Kidney tubule cell (primary cell): Measurements from ENCODE around the gene ANGPTL7.
"Not testable (repeated sequence)": the region's sequence is repeated elsewhere in the genome, so short reads cannot be mapped to it uniquely, and the experiment has no call there.

Experiments
- DNase-seq: peaks from one replicate; pipeline ENCODE4 v3.0.0-alpha.2; 2018; ENCODE audit warnings: low spot score

The ANGPTL7 gene, protein sequence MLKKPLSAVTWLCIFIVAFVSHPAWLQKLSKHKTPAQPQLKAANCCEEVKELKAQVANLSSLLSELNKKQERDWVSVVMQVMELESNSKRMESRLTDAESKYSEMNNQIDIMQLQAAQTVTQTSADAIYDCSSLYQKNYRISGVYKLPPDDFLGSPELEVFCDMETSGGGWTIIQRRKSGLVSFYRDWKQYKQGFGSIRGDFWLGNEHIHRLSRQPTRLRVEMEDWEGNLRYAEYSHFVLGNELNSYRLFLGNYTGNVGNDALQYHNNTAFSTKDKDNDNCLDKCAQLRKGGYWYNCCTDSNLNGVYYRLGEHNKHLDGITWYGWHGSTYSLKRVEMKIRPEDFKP

DNA sequence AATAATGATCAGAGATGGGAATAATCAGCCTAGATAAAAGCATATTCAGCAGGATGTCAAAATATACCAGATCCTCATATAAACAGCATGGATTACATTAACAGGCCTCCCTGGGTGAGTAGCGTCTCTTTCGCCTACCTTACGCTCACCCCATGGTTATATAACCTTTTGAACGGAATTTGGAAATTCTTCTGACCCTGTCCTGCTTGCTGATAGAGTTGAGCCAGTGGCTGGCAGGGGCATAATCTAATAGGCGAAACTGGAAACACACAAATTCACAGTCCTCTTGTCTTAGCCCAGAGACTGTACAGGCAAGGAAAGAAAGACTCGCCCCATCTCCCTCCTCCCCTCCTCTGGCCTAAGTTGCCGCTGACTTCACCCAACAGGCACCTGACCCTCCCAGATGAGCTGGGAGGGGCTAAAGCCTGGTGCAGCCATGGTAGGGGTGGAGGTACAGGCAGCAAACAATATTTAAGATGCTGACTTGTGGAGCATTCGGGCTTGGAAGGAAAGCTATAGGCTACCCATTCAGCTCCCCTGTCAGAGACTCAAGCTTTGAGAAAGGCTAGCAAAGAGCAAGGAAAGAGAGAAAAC is at the start of gene ANGPTL7:
Gene ANGPTL7 (plus strand): TSS at position 498 of the 594 bp plus-strand sequence. CDS start 225 bp downstream, outside the sequence.
- no peak for DNase-seq

DNA sequence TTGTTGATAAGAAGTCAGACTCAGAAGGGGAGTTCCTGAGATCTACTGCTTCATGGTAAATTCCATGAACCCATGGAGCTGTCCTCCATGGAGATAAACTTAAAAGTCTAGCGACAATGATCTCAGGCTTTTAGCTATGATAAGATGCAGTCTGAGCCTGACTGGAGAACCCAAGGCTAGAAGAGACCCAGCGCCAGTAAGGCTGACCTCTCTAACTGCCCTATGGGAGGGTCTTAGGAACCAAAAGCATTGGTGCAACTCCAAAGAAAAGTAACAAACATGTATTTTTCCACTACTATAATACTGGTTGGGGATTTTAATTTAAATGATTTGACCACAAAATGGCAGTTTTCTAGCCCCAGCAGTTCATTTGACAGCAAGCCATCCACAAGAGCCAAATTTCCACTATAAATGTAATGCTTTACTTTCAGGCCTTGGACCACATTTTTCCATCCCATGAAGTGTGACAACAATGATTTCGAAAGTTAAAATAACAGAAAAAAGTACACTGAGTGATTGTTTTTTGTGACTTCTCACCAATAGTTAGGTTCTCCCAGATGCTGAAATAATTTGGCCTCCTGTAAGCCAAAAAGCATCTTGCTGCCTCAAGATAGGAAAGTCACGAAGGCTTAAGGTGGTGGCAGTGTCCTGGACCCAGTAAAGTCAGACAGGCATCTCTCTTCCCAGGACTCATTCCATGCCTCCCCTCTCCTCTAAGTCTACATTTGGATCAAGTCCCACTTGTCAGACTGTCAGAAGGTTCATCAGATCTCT is 46.4 kb upstream of the ANGPTL7 start:
- no peak for DNase-seq

DNA sequence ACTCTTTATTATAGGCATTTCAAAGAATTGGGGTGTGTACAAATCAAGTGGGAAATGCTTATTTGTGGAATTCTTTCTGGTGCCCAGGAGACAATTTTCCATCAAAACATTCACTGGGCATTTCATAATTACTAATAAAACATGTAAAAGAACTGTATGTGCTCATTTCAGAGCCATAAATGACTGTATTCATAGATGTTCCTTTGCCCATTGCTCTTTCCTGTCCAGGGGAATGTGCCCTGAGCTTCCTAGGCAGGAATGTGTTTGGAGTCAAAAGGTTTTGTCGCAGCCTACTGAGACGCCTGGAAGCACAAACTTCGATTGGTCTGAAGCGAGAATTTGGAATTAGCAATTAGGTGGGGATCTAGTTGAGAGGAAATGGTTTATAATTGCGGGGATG is 45.8 kb upstream of the ANGPTL7 start:
- DNase-seq = no peak

DNA sequence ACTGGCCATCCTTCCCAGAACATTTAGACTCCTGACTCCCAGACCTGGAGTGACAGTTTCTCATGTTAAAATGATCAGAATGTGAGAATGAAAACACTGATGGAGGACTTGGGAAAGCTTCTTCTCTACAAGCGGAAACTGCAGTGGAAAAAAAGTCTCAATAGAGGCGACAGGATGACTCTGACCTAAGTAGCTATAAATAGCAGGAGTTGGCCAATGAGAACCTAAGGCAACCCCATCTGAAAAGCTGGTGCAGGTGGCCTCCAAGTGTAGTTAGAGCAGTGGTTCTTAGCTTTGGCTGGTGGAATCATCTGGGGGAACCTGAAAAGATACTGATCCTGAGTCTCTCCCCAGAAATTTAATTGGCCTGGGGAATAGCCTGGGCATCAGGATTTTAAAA is 45.2 kb upstream of the ANGPTL7 start:
- DNase-seq = no peak

DNA sequence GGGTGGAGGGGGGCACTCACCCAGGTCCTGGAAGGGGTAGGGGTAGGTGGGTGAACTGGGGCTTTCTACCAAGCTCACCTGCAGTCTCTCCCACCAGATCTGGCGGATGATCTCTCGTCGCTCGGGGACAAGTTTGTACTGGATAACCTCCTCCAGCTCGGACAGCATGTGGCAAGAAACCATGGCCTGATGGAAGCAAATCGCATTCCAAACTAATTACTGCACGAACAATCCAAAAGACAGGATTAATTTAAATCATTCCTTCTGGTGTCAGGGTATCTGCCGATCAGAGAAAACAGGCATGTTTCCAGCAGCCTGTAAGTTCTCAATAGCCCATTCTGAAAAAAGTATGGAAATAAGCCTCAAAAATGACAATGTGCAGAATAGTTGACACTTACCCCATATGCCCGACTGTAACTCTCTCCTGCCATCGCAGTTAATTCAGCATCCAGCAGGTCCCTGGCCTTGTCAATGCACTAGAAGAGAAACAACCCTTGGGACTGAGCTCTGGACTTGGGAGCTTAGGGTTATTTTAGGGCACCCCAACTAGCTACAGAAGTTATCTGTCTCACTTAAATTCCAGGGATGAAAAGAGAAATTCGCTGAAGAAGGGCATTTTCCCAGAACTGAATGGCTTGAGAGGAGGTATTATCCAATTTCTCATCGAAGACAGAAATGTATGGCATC is 44.4 kb upstream of the ANGPTL7 start:
- no peak for DNase-seq

DNA sequence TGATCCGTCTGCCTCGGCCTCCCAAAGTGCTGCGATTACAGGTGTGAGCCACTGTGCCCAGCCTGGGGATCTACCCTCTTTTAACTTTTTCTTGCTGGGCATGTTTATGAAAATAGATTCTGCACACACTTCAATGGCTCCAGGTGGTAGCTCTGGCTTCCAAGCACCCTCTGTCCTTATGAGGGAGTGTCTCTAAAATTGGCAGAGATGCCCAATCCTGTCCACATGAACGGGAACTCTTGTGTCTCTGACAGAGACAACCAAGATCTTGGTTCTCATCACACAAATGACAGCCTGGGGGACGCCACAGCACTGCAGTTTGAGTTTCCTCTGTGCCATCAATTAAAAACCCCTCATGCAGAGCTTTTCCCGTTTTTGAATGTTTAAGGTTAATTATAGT is 43.4 kb upstream of the ANGPTL7 start:
- DNase-seq = no peak

DNA sequence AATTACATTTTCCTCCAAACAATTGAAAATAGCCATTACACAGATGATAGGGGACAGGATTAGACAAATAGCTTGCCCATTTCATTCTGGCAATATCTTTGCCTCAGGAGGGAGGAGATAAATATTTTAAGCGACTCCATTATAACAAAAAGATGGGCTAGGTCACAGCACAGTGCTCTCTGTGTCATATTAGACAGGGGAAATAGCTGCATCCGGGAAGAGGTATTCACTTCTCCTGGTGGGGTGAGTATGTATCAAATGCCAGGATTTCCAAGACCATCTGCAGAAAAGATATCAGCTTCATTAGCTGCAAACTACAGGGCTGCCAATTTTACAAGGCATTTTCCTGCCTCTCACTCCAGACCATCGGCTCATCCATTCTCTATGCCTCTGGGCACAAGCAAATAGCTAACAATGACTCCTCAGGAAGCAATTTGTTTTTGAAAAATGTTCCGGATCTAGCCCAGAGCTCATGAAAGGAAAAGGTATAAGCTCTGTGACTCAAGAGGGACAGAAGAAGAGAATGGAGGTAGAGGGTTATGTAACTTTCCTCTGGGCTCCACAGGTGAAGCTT is 41.9 kb upstream of the ANGPTL7 start:
- DNase-seq = no peak

DNA sequence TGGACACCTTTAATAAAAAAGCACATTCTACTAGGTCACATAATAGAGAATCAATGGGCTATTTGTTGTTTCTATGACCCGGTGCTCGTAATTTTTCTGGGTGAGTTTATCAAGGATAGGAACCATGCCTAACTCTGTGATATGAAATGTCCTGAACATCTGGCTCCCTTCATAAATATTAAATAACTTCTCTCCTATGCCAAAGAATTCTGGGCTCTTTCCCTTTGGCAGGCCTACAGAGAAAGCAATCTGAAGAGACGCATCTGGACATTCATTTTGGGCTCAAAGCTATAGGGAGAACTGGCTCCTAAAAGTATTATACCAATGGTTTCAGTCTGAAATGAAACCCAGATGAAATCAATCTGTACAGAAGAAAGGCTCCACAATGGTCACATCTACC is 38.8 kb upstream of the ANGPTL7 start:
- DNase-seq = no peak

DNA sequence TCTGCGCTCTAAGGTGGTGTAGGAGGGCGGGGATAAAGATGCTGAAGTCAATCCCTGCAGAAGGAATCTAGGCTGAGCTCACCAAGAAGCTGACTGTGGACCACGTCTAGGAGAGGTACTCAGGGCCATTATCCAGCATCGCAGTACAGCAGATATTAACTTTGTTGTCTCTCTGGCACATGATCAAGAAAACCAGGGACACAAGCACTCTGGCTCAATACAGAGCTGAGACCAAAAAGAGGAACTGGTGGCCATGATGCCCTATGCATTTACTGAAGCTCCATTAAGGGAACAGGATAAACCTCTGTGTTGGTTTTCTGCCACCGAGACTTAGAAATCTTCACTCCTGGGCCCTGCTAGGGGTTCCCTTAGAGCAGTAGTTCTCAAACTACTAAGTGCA is 38.0 kb upstream of the ANGPTL7 start:
- no peak for DNase-seq

DNA sequence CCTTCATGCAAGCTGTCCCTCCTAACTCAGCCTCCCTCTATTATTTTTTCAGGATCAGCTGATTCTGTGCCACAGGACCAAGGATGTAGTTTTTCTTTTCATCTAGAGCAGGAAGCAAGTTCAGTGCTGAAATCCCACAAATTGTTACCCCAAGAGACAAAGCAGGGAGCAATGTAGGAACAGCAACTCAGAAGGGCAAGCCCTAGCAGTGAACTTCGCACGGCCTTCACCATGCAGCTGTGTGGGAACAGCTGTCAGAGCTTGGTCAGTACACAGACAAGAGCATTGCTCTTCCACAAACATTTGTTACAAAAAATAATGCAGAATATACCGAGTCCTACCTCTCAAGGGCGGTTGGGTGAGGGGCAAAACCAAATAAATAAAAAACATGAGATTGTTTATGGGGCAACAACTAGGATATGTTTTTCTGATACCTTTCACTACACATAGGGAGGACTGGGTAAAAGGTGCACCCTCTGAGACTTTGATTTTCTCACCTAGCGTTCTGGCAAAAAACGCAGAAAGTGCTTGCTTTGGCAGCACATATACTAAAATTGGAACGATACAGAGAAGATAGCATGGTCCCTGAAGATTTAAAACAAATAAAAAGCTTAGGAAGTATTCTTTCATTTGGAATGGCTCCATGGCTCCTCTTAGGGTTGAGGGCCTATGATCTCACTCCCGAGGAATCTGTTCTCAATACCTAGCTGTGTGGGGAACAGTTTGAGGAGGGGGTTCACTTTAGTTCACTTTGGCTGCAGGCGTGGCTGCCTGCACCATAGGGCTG is 37.1 kb upstream of the ANGPTL7 start:
- no peak for DNase-seq

DNA sequence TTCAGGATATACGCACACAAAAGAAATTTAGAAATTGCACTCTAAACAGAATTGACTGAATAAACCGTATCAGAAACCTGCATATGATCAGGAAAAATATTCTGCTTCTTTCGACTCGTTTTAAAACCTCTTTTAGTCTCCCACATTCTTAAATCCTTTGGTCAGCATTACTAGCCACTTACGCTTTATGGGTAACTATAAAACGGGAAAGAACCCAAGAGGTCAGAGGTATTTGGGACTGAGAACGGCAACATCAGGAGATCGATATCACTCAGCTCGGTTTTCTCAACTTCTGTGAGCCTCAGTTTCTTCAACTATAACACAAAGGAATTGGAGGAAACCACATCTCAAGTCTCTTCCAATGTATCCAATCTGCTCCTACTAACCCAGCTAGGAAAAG is 36.4 kb upstream of the ANGPTL7 start:
- DNase-seq = no peak

DNA sequence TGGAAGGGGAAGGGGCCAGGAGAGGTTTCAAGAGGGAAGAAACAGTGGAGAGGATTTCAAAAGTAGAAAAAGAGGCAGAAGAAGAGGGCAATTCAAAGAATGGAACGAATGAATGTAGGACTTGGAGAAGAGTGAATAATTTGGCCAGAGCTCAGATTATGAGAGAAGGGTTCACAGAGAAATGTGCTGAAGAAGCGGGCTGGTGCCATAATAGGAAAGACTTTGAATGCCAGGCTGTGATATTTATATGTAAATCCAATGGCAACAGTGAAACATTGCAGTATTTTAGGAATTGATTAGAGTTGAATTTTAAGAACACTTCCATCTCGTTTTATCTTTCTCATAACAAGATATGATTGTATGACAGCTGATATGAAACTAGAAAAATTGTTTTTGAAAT is 36.0 kb upstream of the ANGPTL7 start:
- DNase-seq = no peak

DNA sequence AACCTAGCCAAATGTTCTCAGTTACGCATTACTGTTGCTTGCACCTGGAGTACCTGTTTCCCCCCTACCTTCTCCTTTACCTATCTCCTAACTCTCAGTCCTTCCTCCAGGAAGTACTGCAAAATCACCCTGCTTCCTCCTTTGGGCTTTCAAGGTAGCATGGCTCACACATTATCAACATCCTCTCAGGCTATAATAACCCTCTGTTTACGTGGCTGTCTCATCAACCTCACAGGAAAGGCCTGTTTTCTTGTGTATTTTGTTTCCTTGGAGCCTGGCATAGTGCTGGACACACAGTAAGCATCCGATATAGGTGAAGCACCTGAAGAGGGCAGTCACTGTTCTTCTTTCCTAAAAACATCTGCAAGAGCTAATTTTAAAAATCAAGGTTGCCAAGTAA is 32.7 kb upstream of the ANGPTL7 start:
- peak; percentile 60 for DNase-seq

DNA sequence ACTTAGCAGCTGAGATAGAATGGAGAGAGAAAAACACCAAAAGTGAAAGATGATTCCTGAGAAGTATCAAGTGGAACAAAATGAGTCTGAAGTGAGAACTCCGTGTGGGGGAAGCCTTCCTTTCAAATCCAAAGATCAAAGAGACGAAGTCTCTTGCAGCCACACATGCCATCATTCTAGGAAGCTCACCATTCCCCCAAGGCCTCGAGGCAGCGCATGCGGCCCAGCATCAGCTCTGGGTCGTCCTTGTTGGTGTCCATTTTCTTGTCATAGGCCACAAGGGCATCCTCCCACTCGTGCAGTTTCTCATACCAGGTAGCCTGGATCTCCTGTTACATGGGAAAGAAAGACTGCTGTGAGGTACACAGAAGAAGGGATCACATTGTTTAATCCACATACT is 32.2 kb upstream of the ANGPTL7 start:
- DNase-seq = no peak

DNA sequence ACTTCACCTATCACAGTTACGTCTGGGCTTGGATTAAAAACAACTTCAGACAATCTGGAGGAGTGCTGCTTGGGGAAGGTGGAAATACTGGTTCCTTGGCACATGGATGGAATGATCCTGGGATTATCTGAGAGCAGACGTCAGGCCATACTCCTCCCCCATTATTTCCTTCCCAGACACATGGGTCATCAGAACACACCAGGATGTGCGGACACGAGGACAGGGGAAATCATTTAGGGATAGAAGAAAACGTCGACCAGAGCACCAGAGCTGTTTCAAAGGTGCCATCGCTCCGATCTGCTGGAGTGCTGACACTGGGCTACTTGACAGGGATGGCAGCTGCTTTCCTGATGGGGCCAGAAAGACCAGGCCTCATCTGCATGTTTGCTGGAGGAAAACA is 31.8 kb upstream of the ANGPTL7 start:
- no peak for DNase-seq

DNA sequence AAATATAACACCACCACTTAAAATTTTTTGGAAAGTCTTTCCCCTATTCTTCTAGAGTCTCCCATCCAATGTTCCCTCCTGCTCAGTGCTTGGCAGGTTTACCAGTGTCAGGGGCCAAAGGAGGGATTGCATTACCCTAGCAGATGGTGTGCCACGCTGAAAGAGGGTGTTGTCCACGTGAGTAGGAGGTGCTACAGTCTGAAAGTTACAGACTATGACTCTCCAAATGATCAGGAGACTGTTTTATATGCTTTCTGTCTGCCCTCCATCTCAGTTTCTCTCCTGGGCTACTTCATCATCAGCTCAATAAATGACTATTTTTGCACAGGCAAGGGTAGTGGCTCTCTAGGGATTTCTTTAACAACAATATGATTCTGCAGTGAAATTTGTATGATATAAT is 31.3 kb upstream of the ANGPTL7 start:
- DNase-seq = no peak

DNA sequence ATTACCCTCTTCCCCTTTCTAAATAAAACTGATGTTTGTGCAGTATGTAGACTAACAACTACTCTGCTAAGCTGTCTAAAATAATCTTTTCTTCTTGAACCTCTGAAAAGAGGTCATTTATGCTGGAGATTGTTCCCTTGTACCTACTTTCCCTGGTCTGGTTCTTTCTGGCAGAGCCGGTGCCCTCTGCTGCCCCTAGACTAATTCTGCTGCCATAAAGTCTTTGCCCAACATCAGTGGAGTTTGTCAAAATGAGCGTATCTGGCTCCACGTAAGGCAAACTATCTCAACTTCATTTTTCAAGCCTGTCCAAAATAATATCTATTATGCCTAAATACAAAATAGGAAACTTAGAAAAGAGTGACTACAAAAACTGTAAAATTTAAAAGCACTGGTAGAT is 30.9 kb upstream of the ANGPTL7 start:
- peak; percentile 13 for DNase-seq

DNA sequence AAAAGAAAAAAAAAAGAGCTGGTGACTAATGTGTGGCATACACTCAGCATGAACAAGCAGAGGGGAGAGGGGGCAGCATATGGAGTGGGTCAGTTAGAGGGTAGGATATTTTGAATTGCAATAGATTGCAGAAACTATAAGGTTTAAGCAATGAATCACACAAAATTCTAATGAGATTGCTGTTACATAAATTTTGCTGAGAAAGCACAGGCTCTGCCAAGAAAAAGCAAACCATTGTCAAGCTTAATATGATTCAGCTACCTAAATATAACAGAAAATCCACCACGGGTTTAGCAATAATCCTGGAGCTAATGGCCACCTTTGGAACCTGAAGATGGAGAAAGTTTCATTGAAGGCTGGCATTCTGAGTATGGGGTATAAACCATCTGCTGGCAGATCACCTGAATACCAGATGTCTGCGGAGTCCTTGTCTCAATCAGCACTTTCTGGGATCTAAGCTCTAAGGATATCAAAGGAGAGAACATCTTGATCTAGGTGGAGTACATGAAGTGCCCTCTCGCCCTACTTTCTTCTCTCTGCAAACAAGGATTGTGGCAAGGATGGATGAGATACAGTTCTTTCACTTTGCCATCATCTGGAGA is 30.3 kb upstream of the ANGPTL7 start:
- DNase-seq = peak; percentile 78

DNA sequence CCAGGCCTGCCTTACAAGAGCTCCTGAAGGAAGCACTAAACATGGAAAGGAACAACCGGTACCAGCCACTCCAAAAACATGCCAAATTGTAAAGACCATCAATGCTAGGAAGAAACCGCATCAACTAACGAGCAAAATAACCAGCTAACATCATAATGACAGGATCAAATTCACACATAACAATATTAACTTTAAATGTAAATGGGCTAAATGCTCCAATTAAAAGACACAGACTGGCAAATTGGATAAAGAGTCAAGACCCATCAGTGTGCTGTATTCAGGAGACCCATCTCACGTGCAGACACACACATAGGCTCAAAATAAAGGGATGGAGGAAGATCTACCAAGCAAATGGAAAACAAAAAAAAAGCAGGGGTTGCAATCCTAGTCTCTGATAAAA is 26.4 kb upstream of the ANGPTL7 start:
- not testable (repeated sequence) for DNase-seq

DNA sequence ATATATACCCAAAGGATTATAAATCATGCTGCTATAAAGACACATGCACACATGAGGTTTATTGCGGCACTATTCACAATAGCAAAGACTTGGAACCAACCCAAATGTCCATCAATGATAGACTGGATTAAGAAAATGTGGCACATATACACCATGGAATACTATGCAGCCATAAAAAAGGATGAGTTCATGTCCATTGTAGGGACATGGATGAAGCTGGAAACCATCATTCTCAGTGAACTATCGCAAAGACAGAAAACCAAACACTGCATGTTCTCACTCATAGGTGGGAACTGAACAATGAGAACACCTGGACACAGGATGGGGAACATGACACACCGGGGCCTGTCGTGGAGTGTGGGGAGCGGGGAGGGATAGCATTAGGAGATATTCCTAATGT is 22.4 kb upstream of the ANGPTL7 start:
- not testable (repeated sequence) for DNase-seq

DNA sequence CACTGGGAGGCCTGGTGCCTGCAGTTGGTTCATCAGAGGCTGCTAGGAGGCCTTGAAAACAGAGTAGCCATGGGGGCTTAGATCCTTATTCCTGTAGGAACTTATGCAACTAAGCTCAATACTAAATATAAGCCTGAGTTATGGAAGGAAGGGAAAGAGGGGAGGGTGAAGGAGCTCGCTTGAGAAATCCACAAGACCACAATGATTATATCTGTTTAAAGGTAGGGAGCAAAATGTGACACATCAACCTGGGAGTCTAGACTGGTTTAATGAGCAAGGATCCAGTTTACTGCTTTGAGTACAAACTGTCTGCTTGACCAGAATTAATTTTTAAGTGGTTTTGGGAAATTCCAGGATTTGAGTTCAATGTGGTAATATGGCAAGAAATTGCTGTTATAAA is 20.4 kb upstream of the ANGPTL7 start:
- DNase-seq = peak; percentile 72
